NB4 (cell line): ENCODE results near the gene CHCT1.

Experiments used
- MYC ChIP-seq: IDR thresholded peaks from 2 replicates; pipeline ENCODE4 v1.6.1; 2011; ENCODE audit warnings: low read depth, low read length
- POLR2A ChIP-seq: IDR thresholded peaks from 2 replicates; pipeline ENCODE4 v1.6.1; 2011; ENCODE audit warnings: mild to moderate bottlenecking; ENCODE audit not compliant: insufficient read length; ENCODE audit errors: extremely low read depth
- TF ChIP-seq, protein P1 (sequence below): IDR thresholded peaks from one replicate; pipeline ENCODE4 v1.5.1; 2012; ENCODE audit warnings: low read depth, low read length

- TF ChIP-seq POLR2A (no peak), MYC (no peak)
- TF ChIP-seq, protein P1, sequence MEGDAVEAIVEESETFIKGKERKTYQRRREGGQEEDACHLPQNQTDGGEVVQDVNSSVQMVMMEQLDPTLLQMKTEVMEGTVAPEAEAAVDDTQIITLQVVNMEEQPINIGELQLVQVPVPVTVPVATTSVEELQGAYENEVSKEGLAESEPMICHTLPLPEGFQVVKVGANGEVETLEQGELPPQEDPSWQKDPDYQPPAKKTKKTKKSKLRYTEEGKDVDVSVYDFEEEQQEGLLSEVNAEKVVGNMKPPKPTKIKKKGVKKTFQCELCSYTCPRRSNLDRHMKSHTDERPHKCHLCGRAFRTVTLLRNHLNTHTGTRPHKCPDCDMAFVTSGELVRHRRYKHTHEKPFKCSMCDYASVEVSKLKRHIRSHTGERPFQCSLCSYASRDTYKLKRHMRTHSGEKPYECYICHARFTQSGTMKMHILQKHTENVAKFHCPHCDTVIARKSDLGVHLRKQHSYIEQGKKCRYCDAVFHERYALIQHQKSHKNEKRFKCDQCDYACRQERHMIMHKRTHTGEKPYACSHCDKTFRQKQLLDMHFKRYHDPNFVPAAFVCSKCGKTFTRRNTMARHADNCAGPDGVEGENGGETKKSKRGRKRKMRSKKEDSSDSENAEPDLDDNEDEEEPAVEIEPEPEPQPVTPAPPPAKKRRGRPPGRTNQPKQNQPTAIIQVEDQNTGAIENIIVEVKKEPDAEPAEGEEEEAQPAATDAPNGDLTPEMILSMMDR = no peak
These were observed at the start of gene CHCT1 for GRCh38 chr17:60422162-60422665.
